SKM-1 treated with dmso at 0.1 percent for 144 hours (cell line): ENCODE results near the gene OIT3.

Experiments
- DNase-seq: peaks from one replicate; lab custom pipeline; 2025; ENCODE audit not compliant: unreplicated experiment; lab: John Stamatoyannopoulos, UW

Gene OIT3

DNA sequence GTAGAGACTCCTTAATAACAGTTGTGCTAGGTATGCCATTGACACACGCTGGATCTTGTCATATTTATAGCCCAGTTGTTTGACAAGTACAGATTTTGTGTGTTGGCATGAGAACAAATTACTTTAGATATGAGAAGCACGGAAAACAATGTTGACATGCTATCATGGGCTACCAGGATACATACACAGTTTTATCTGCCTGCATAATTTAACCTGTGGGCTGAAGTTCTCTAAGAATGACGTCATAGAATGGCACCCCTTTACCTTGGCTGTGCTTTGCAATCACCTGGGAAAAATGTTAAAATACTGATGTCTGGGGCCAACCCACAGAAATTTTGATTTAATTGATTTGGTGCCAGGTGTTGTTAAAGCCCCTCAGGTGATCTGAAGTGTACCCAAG lies 58.2 kb downstream of the OIT3 start:
- no peak for DNase-seq

DNA sequence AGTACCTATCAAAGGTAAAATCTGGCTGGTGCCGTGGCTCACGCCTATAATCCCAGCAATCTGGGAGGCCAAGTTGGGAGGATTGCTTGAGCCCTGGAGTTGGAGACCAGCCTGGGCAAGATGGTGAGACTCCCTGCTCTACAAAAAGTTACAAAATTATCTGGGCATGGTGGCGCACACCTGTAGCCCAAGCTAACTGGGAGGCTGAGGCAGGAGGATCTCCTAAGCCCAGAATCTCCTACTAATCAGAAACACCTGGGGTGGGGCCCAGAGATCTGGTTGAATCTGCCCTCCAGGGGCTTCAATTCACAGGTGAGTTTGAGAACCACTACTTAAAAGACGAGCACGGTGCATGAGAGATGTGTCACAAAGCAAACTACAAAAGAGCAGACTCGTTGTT lies 58.6 kb downstream of the OIT3 start:
- DNase-seq, result no peak

DNA sequence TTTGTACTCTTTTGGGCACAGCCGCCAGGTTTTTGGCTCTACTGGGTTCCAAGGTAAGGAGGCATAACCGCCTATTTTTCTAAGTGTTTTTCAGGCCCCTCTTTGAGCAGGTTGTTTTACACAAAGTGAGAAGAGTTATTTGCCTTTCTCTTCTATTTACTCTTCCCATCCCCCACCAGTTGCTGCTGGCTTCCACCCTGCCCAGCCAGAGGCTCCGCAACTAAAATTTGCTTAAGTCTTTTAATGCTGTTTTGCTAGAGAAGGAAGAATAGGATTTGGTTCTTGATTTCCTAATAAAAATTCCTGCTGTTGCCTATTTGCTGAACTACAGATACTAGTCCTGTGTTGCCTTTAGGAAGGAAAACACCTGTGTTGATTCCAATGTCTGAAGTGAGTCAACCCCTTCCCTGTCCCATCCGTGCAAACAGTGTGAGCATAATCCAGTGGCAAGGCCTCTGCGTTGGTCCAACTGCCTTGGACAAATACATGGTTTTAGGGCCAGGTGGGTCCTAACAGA lies 59.2 kb downstream of the OIT3 start:
- no peak for DNase-seq

DNA sequence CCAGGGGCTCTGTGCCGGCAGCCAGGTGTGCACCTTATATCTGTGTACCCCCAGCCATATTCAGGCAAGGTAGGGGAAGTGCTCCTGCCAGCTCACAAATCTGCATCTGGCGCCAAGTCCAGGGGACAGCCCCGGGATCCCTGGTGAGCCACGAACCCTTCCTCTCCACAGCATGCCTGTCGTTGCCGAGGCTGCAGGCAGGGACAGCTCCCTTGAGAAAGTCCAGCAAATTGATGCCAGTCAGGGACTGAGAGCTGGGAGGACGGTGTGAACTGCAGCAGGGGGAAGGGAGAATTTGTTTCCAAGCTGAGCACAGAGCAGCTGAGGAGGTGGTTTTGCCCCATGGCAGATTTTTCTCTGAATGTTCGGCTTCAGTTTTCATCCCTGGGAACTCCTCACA lies 60.1 kb downstream of the OIT3 start:
- no peak for DNase-seq

DNA sequence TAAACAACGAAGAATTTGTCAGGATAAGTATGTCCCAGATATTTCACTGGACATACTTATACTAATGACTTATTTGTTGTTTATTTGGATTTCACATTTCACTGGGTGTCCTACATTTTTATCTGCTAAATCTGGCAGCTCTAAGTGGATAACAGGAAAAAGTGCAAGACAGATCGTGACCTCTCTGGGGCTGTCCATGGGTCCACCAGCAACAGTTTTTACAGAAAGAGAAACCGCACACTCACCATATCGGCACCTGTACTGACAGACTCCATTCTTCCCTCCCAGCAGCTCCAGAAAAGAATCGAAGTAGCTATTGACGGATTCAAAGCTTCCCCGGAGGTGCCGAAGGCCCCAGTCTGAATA lies 60.7 kb downstream of the OIT3 start:
- DNase-seq, result no peak

DNA sequence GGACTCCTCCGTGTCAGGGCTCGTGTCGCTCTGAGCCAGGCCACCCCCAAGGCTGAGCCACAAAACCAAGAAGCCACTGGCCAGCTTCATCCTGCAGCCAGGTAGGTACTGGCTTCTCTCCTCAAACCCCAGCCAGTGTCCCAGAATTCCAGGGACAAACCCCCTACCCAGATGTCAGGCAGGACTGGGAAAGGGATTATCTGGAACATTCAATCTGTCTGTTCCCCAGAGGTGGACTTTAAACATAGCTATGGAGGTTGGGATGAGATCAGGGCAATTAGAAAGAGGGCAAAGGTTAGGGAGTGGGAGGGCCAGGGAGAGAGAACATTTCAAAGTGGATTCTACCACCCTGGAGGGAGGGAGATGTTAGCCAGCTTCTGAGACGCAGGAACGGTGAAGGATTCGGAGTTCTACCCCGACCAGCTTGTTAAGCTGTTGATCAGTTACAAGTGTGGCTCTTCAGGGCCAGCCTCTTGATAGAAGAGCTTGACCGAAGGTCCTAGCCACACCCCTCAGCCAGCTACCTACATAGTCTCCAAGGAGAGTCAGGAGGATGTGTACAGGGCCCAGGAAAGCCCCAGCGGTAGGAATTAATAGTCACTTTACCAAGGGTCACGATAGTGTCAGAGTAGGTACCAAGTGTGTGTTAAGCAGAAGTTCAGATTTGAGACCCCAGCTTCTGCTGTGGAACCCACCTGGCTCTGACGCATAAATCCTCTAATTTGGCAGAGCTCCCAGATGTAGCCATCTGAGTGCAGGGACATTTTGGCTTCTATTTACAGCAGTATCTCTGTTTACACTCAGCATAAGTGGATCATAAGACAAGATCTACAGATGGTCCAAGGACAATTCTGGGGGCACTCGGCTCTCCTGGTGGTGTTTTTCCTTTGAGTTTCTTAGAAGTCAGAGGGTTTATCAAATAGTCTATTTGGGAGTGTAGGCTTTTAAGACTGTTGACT lies 61.3 kb downstream of the OIT3 start, which contains the start of gene PLA2G12B:
Gene PLA2G12B (minus strand): TSS at position 211 of the 959 bp plus-strand sequence. CDS start 121 bp downstream, at position 90.
- DNase-seq, result no peak

DNA sequence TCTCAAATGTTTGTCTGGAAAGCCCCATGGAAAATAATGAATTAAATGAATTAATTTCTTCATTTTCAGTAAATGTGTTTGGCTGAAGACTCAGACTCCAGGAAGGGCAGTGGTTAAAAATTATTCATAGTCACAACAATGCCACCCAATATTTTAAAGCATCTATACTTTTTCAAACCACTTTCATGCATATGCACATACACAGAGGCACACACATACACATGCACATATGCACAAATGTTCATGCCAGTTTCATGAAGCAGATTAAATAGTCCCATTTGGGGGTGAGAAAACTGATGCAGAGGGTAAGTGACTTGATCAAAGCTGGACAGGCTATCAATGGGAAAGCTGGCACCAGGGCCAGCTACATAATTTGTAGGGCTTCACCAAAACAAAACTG lies 62.5 kb downstream of the OIT3 start:
- DNase-seq, result no peak

DNA sequence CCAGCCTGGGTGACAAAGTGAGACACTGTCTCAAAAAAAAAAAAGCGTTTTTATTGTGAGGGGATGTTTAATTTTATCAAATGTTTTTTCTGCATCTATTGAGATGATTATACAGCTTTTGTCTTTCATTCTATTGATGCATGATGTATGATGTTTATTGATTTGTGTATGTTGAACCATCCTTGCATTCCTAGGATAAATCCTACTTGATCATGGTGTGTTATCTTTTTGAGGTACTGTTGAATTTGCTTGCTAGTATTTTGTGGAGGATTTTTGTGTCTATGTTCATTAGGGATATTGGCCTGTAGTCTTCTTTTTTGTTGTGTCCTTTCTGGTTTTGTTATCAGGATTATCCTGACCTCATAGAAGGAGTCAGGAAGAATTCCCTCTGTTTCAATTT lies 83.3 kb downstream of the OIT3 start:
- no peak for DNase-seq

DNA sequence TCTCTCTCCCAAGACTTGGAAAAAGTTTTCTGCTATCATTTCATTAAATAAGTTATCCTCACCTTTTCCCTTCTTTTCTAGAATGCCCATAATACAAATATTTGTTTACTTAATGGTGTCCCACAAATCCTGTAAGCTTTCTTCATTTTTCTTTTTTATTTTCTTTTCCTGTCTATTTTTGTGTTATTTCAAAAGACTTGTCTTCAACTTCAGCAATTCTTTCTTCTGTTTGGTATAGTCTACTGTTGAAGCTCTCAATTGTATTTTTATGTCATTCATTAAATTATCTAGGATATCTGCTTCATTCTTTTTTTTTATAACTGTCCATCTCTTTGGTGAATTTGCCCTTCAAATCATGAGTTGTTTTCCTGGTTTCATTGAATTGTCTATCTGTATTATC lies 86.2 kb downstream of the OIT3 start:
- DNase-seq, result no peak

DNA sequence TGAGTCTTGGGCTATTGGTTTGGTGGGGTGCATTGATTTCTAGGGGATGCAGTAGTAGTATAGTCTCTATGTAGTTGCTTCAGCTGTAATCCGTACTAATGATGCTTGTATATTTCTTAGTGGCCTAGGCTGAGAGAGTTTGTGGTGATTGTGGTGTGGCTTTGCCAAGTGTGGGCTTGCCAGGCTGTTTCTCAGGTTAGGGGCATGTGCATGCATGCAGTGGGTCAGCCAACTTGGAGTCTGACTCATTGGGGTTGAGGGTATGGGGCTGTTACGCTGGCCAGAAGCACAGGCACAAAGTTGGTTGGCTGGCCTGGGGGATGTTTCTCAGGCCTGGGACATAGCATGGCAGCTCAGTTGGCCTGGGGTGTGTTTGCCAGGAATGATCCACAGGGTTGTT lies 86.8 kb downstream of the OIT3 start:
- DNase-seq, result no peak

DNA sequence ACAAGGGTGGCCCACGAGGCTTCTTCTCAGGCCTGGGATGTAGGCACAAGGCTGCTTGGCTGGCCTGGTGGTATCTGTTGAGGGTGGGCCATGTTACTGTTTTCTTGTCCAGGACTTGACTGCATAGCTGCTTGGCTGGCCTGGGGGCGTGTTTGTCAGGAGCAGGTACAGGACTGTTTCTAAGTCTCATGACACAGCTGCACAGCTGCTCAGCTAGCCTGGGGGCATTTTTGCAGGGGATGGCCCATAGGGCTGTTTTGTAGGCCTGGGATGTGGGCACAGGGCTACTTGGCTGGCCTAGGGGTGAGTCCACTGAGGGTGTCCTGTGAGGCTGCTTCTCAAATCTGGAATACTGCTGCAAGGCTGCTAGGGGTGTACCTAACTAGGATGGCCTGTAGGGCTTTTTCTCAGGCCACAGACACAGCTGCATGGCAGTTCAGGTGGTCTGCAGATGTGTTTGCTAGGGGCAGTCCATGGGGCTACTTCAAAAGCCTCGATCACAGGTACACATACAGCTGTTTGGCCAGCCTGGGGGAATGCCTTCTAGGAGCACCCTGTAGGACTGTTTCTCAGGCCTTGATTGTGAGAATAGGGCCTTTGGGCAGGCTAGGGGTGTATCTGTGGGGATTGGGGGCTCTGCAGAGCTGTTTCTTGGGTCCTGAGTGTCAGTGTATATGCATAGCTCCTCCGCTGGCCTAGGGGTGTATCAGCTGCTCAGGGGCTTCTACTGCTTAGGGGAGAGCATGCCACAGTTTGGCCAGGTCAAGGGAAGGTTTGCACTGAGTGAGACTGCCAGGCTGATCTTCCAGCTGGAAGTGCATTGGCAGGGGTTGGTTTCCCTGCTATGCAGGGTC lies 87.7 kb downstream of the OIT3 start:
- DNase-seq, result no peak

DNA sequence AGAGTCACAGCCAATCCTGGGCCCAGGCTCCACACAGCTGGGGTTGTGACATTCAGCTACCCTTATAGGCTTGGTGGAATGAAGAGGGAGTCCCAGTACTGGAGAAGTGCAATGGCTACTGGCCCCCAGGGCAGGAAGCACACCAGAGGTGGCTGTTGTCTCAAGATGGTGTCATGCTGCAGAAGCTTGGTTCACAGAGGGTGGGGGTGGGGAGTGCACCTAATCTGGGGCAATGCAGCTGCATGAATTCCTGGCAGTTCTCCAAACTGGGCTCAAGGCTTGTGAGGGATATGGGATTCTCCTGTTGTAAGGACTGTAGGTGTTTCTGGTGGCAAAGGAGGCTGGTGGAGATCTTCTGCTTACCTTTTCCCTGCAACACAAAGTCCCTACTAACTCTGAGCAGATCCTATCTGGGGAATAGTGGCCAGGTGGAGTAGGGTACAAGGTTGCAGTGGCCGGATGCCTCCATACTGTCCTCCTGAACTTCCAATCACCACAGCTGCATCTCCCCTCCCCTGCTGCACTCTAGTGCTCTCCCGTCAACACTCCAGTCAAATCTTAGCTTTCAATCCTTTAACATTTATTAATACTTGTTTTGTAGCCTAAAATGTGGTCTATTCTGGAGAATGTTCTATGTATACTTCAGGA lies 88.5 kb downstream of the OIT3 start:
- no peak for DNase-seq
